Gastroesophageal sphincter (tissue), 3 donors: ENCODE measurements around the gene LDLRAD3.

Source experiments
- CTCF ChIP-seq, 4 experiments: fragments of 200-600 bp in 2 of 4; fragments of 450-650 bp in 2 of 4; sonication (generic) in 1 of 4; IDR thresholded peaks; one replicate each; pipeline ENCODE4 v1.5.1; 2017 to 2019; ENCODE audit warnings: antibody characterized with exemption in 4 of 4, mild to moderate bottlenecking in 2 of 4, moderate library complexity in 2 of 4
- POLR2A ChIP-seq, 2 donors: fragments of 450-650 bp; IDR thresholded peaks; one replicate each; pipeline ENCODE4 v1.6.1; 2017; ENCODE audit warnings: antibody characterized with exemption in 2 of 2, mild to moderate bottlenecking in 2 of 2, moderate library complexity in 1 of 2

GRCh38 chr11:35981581-35981980 is 37.7 kb downstream of the LDLRAD3 start:
- TF ChIP-seq CTCF (IDR thresholded peaks at IDR 0.05), result no peak
- TF ChIP-seq POLR2A (IDR thresholded peaks at IDR 0.05), result no peak
